ENCODE measurements around the gene YARS1. TPM values are rescaled to one million over a fixed set of nuclear protein-coding genes. Genes with fewer than 3 reads are reported as not detected.
A peak's percentile ranks its signal among the peaks of the same experiment; 100 is the strongest.

YARS1 gene
- total RNA-seq, 1 donor from 2014 or later: 160 TPM

DNA sequence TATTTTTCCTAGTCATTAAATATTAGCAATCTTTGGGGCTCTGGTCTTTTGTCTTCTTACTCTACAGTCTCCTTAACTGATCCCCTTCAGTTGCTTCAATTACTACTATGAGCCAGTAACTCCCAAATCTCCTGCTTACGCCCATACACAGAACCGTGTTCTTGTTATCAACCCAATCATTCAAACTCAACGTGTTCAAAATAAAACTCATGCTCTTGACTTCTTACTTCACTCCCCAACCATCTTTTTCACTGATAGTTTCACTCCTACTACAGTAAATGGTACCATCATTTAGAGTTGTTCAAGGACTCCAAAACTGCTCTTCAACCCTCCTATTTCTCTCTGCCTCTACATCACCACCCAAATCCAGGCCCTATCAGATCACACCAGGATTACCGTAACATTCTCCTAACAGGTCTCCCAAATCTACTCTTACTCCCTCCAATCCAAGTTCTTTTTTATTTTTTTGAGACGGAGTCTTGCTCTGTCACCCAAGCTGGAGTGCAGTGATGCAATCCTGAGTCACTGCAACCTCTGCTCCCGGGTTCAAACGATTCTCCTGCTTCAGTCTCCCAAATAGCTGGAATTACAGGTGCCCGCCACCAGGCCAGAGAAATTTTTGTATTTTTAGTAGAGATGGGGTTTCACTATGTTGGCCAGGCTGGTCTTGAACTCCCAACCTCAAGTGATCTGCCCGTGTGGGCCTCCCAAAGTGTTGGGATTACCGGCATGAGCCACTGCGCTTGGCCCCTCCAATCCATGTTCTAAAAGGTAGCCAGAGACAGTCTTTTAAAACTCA, 3.0 kb downstream of the YARS1 start:
- TF ChIP-seq, protein P1, sequence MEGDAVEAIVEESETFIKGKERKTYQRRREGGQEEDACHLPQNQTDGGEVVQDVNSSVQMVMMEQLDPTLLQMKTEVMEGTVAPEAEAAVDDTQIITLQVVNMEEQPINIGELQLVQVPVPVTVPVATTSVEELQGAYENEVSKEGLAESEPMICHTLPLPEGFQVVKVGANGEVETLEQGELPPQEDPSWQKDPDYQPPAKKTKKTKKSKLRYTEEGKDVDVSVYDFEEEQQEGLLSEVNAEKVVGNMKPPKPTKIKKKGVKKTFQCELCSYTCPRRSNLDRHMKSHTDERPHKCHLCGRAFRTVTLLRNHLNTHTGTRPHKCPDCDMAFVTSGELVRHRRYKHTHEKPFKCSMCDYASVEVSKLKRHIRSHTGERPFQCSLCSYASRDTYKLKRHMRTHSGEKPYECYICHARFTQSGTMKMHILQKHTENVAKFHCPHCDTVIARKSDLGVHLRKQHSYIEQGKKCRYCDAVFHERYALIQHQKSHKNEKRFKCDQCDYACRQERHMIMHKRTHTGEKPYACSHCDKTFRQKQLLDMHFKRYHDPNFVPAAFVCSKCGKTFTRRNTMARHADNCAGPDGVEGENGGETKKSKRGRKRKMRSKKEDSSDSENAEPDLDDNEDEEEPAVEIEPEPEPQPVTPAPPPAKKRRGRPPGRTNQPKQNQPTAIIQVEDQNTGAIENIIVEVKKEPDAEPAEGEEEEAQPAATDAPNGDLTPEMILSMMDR (IDR thresholded peaks at IDR 0.05): no peak
- no peaks in the 10 kb centered on the region for H3K27me3 Mint-ChIP-seq (ENCODE audit: low read depth)
- H3K27ac Mint-ChIP-seq (ENCODE audit: unreplicated experiment): peak overlapping the region; percentile 86
- DNase-seq (ENCODE audit: low spot score): no peak
- peaks cover 11% of the 10 kb centered on the region for H3K36me3 Mint-ChIP-seq (ENCODE audit: low read depth)
- H3K4me1 Mint-ChIP-seq (ENCODE audit: low read depth): peaks cover 73% of the 10 kb centered on the region
- no peaks in the 10 kb centered on the region for H3K9me3 Mint-ChIP-seq (ENCODE audit: low read depth)
- H3K4me3 Mint-ChIP-seq (ENCODE audit: unreplicated experiment): peak overlapping the region; percentile 37

DNA sequence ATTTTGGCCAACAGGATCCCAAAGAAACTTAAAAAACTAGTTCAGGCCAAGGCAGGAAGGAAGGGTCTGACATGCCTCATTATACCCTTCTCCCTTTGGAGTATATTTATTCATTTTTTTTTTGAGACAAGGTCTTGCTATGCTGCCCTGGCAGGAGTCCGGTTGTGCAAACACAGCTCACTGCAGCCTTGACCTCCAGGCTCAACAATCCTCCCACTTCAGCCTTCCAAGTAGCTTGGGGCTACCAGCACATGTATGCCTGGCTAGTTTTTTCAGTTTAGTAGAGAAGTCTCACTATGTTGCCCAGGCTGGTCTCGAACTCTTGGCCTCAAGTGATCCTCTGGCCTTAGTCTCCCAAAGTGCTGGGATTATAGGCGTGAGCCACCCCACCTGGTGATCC, 5.2 kb downstream of the YARS1 start:
- Mint-ChIP-seq H3K27ac (ENCODE audit: unreplicated experiment) (no peak overlapping the region), H3K36me3 (ENCODE audit: low read depth) (peaks cover 20% of the 10 kb centered on the region), H3K27me3 (ENCODE audit: low read depth) (no peaks in the 10 kb centered on the region), H3K4me1 (ENCODE audit: low read depth) (peaks cover 64% of the 10 kb centered on the region), H3K9me3 (ENCODE audit: low read depth) (no peaks in the 10 kb centered on the region), H3K4me3 (ENCODE audit: unreplicated experiment) (no peak overlapping the region)
- TF ChIP-seq, protein P1 (IDR thresholded peaks at IDR 0.05): no peak
- no peak for DNase-seq (ENCODE audit: low spot score)

DNA sequence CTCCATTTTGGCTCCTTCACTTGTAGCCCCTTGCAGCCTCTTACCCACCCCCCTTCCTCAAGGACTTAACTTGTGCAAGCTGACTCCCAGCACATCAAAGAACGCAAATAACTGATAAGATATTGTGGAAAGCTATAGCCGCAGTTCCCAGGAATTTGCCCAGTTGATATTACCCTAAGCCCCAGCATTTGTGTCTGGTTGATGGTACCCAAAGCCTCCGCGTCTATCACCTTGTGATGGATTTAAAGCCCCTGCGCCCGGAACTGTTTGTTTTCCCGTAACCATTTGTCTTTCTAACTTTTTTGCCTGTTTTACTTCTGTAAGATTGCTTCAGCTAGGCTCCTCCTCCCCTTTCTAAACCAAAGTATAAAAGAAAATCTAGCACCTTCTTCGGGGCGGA, 5.9 kb downstream of the YARS1 start:
- TF ChIP-seq, protein P1 (IDR thresholded peaks at IDR 0.05): no peak
- Mint-ChIP-seq H3K4me3 (ENCODE audit: unreplicated experiment) (no peak overlapping the region), H3K27me3 (ENCODE audit: low read depth) (no peaks in the 10 kb centered on the region), H3K36me3 (ENCODE audit: low read depth) (peaks cover 22% of the 10 kb centered on the region), H3K9me3 (ENCODE audit: low read depth) (no peaks in the 10 kb centered on the region), H3K27ac (ENCODE audit: unreplicated experiment) (peak overlapping the region; percentile 34), H3K4me1 (ENCODE audit: low read depth) (peaks cover 60% of the 10 kb centered on the region)
- DNase-seq (ENCODE audit: low spot score): no peak

DNA sequence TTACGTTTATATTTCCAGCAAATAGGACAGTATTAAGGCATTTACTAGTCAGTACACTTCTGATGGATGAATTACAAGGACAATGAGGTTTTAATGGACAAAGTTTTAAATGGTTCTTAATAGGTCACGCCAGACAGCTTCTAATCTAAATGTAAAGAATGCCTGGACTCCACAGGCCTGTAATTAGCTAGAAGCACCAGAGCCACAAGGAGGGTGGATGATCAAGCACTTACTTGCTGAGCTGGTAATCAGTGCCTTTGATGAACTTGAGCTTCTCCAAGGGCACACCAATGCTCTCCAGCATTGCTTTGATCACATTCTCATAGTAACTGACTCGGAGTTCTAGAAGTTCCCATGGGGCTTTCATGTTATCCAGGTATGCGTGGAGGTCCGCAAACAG, 6.8 kb downstream of the YARS1 start:
- Mint-ChIP-seq H3K36me3 (ENCODE audit: low read depth) (peaks cover 27% of the 10 kb centered on the region), H3K27me3 (ENCODE audit: low read depth) (no peaks in the 10 kb centered on the region), H3K27ac (ENCODE audit: unreplicated experiment) (peak overlapping the region; percentile 65), H3K4me3 (ENCODE audit: unreplicated experiment) (no peak overlapping the region), H3K9me3 (ENCODE audit: low read depth) (no peaks in the 10 kb centered on the region), H3K4me1 (ENCODE audit: low read depth) (peaks cover 55% of the 10 kb centered on the region)
- TF ChIP-seq, protein P1 (IDR thresholded peaks at IDR 0.05): no peak
- no peak for DNase-seq (ENCODE audit: low spot score)

DNA sequence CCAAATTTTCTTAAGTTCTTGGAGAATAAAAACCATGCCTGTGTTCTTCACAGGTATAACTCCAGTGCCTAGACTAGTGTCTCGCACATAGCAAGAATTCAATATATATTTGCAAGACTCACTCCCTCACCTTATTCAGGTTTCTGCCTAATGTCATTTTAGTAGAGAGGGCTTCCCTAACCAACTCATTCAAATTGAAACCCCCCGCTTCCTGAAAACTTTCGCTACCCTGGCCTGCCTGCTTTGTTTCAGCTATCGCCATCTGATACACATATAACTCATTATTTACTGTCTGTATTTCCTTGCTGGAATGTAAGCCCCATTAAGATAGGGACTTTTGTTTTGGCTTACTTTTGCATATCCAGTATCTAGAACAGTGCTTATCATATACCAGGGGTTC, 8.6 kb downstream of the YARS1 start:
- DNase-seq (ENCODE audit: low spot score): no peak
- Mint-ChIP-seq H3K4me1 (ENCODE audit: low read depth) (peaks cover 37% of the 10 kb centered on the region), H3K36me3 (ENCODE audit: low read depth) (peaks cover 25% of the 10 kb centered on the region), H3K27ac (ENCODE audit: unreplicated experiment) (no peak overlapping the region), H3K27me3 (ENCODE audit: low read depth) (no peaks in the 10 kb centered on the region), H3K9me3 (ENCODE audit: low read depth) (no peaks in the 10 kb centered on the region), H3K4me3 (ENCODE audit: unreplicated experiment) (no peak overlapping the region)
- TF ChIP-seq, protein P1 (IDR thresholded peaks at IDR 0.05): no peak

Measured in chondrocyte (in vitro differentiated cells).